IMR-90 (cell line): ENCODE measurements around the gene UBTD1. TPM values are rescaled to one million over a fixed set of nuclear protein-coding genes. Genes with fewer than 3 reads are reported as not detected.

Experiments
- ATAC-seq: fragments of 200-7000 bp; cut with Tn5 transposase; 2 replicates; pipeline ENCODE4 v1.9.1; 2020; ENCODE audit warnings: low read depth, mild to moderate bottlenecking, moderate library complexity
- BruUV-seq: library from RNA; stranded (reverse); fragments of 400-500 nt; replicated peaks from 2 replicates; lab custom pipeline; 2021; lab: Mats Ljungman, UMichigan
- CTCF ChIA-PET: fragments of 300-600 bp; formaldehyde crosslinking; extraction: SDS; loops from one replicate; lab custom pipeline; 2021; ENCODE audit warnings: antibody characterized with exemption; lab: Yijun Ruan, JAX
- POLR2A ChIA-PET: fragments of 300-600 bp; sonication (Branson Sonifier 250); formaldehyde crosslinking; loops from one replicate; lab custom pipeline; 2022; ENCODE audit warnings: antibody characterized with exemption; ENCODE audit not compliant: unreplicated experiment; lab: Charles Lee
- DNase-seq: peaks from one replicate; pipeline ENCODE4 v3.0.0; 2013
- H2AFZ ChIP-seq: replicated peaks from 2 replicates; pipeline ENCODE3; 2013; ENCODE audit warnings: low read length, mild to moderate bottlenecking; ENCODE audit not compliant: poor library complexity
- H2AK5ac ChIP-seq: 2 replicates; pipeline ENCODE4 v1.6.1; 2013; ENCODE audit warnings: low read depth, low read length, inconsistent platforms
- H2AK9ac ChIP-seq: replicated peaks from 2 replicates; pipeline ENCODE3; 2013; ENCODE audit warnings: mild to moderate bottlenecking, low read depth, low read length, moderate library complexity; ENCODE audit not compliant: poor library complexity
- H2BK120ac ChIP-seq: 2 replicates; pipeline ENCODE4 v1.6.1; 2013; ENCODE audit warnings: low read depth, low read length, inconsistent platforms
- H2BK15ac ChIP-seq: 3 replicates; pipeline ENCODE4 v1.6.1; 2013; ENCODE audit warnings: low read depth, low read length, inconsistent platforms
- H2BK20ac ChIP-seq: 2 replicates; pipeline ENCODE4 v1.6.1; 2013; ENCODE audit warnings: low read depth, mild to moderate bottlenecking, inconsistent platforms, low read length, moderate library complexity
- H2BK5ac ChIP-seq: 2 replicates; pipeline ENCODE4 v1.6.1; 2013; ENCODE audit warnings: mild to moderate bottlenecking, low read depth, low read length, inconsistent platforms; ENCODE audit not compliant: poor library complexity, severe bottlenecking
- H3K14ac ChIP-seq: replicated peaks from 2 replicates; pipeline ENCODE4 v1.6.1; 2013; ENCODE audit warnings: low read depth, low read length, inconsistent platforms
- H3K18ac ChIP-seq: 2 replicates; pipeline ENCODE4 v1.6.1; 2013; ENCODE audit warnings: low read depth, low read length, control low read depth
- H3K23ac ChIP-seq: 2 replicates; pipeline ENCODE4 v1.6.1; 2013; ENCODE audit warnings: low read depth, low read length, inconsistent platforms
- H3K27ac ChIP-seq: 2 replicates; pipeline ENCODE4 v1.5.1; 2013; ENCODE audit warnings: mild to moderate bottlenecking, control low read depth, low read length; ENCODE audit not compliant: insufficient read depth
- H3K27me3 ChIP-seq: 2 replicates; pipeline ENCODE4 v1.6.1; 2013; ENCODE audit warnings: low read length; ENCODE audit not compliant: control insufficient read depth, insufficient read depth
- H3K36me3 ChIP-seq: 2 replicates; pipeline ENCODE4 v1.6.1; 2013; ENCODE audit warnings: low read length, mixed read lengths; ENCODE audit not compliant: control insufficient read depth, insufficient read depth
- H3K4ac ChIP-seq: 2 replicates; pipeline ENCODE4 v1.6.1; 2013; ENCODE audit warnings: low read depth, low read length, inconsistent platforms
- H3K4me1 ChIP-seq: 2 replicates; pipeline ENCODE4 v1.6.1; 2013; ENCODE audit warnings: low read length, mixed read lengths; ENCODE audit not compliant: control insufficient read depth, insufficient read depth
- H3K4me2 ChIP-seq: 2 replicates; pipeline ENCODE4 v1.6.1; 2013; ENCODE audit warnings: low read depth, mild to moderate bottlenecking, control low read depth, low read length, moderate library complexity
- H3K4me3 ChIP-seq: 2 replicates; pipeline ENCODE4 v1.5.1; 2013; ENCODE audit warnings: low read depth, mild to moderate bottlenecking, control low read depth, low read length, moderate library complexity; ENCODE audit not compliant: insufficient read depth
- H3K56ac ChIP-seq: 2 replicates; pipeline ENCODE4 v1.6.1; 2013; ENCODE audit warnings: low read length, inconsistent platforms; ENCODE audit not compliant: insufficient read depth; ENCODE audit errors: extremely low read depth
- H3K79me1 ChIP-seq, 2 experiments: 2 replicates each; pipeline ENCODE4 v1.6.1; 2013; ENCODE audit warnings: low read length in 2 of 2, inconsistent platforms in 1 of 2, low read depth in 1 of 2
- H3K9ac ChIP-seq: 2 replicates; pipeline ENCODE4 v1.6.1; 2013; ENCODE audit warnings: low read depth, low read length, control low read depth
- H3K9me1 ChIP-seq: 2 replicates; pipeline ENCODE4 v1.6.1; 2013; ENCODE audit warnings: low read length, inconsistent platforms; ENCODE audit not compliant: insufficient read depth
- H3K9me3 ChIP-seq: 2 replicates; pipeline ENCODE4 v1.6.1; 2013; ENCODE audit warnings: low read length; ENCODE audit not compliant: control insufficient read depth, insufficient read depth
- H4K20me1 ChIP-seq: 2 replicates; pipeline ENCODE4 v1.6.1; 2013; ENCODE audit warnings: low read length, inconsistent platforms; ENCODE audit not compliant: insufficient read depth
- H4K5ac ChIP-seq: 2 replicates; pipeline ENCODE4 v1.6.1; 2013; ENCODE audit warnings: mild to moderate bottlenecking, low read depth, low read length, control low read depth
- H4K8ac ChIP-seq, 2 experiments: 2 replicates each; pipeline ENCODE4 v1.6.1; 2013; ENCODE audit warnings: low read depth in 2 of 2, low read length in 2 of 2, control low read depth in 1 of 2, inconsistent platforms in 1 of 2
- H4K91ac ChIP-seq: 2 replicates; pipeline ENCODE4 v1.6.1; 2013; ENCODE audit warnings: low read depth, low read length, inconsistent platforms; ENCODE audit not compliant: insufficient read depth
- BHLHE40 ChIP-seq: fragments of 150-350 bp; IDR thresholded peaks from 2 replicates; pipeline ENCODE4 v1.6.1; 2016; ENCODE audit warnings: mild to moderate bottlenecking, low read depth, low read length
- CEBPB ChIP-seq: IDR thresholded peaks from 2 replicates; pipeline ENCODE4 v1.6.1; 2012; ENCODE audit warnings: low read depth, low read length, improper control_type of control experiment
- CHD1 ChIP-seq: IDR thresholded peaks from 2 replicates; pipeline ENCODE4 v1.6.1; 2012; ENCODE audit warnings: low read depth, low read length, improper control_type of control experiment
- FOS ChIP-seq: fragments of 150-350 bp; IDR thresholded peaks from 2 replicates; pipeline ENCODE4 v1.6.1; 2016; ENCODE audit warnings: low read depth, low read length
- MAFK ChIP-seq: IDR thresholded peaks from 2 replicates; pipeline ENCODE4 v1.6.1; 2012; ENCODE audit warnings: low read depth, low read length, improper control_type of control experiment
- MAZ ChIP-seq: IDR thresholded peaks from 2 replicates; pipeline ENCODE4 v1.6.1; 2012; ENCODE audit warnings: low read depth, mild to moderate bottlenecking, low read length, improper control_type of control experiment, moderate library complexity, borderline replicate concordance
- MXI1 ChIP-seq: IDR thresholded peaks from 2 replicates; pipeline ENCODE4 v1.6.1; 2012; ENCODE audit warnings: low read depth, mild to moderate bottlenecking, low read length, moderate library complexity, borderline replicate concordance
- NFE2L2 ChIP-seq: fragments of 150-350 bp; IDR thresholded peaks from 2 replicates; pipeline ENCODE4 v1.6.1; 2016; ENCODE audit warnings: low read depth, mild to moderate bottlenecking, low read length
- POLR2A ChIP-seq: IDR thresholded peaks from 2 replicates; pipeline ENCODE4 v1.6.1; 2012; ENCODE audit warnings: mild to moderate bottlenecking, low read depth, low read length
- RAD21 ChIP-seq: IDR thresholded peaks from 2 replicates; pipeline ENCODE4 v1.6.1; 2012; ENCODE audit warnings: low read length, improper control_type of control experiment
- RCOR1 ChIP-seq: IDR thresholded peaks from 2 replicates; pipeline ENCODE4 v1.6.1; 2012; ENCODE audit warnings: mild to moderate bottlenecking, low read length, improper control_type of control experiment; ENCODE audit not compliant: insufficient replicate concordance
- RFX5 ChIP-seq: IDR thresholded peaks from 2 replicates; pipeline ENCODE4 v1.8.0; 2012; ENCODE audit warnings: low read depth, mild to moderate bottlenecking, low read length, moderate library complexity
- SMC3 ChIP-seq: fragments of 150-350 bp; IDR thresholded peaks from 2 replicates; pipeline ENCODE4 v1.6.1; 2016; ENCODE audit warnings: low read depth, mild to moderate bottlenecking, antibody characterized with exemption, low read length, moderate library complexity
- WGBS, 2 experiments: methylation state at CpG; one replicate each; pipeline versions ENCODE4 v1.1.5 to v1.1.7; 2013; ENCODE audit warnings: missing lambda C conversion rate in 2 of 2; ENCODE audit not compliant: insufficient read length in 1 of 2; ENCODE audit errors: extremely low coverage in 2 of 2; 5-methylcytosine and 5-hydroxymethylcytosine counted together
- dilution Hi-C: fragments of 300-500 bp; cut with HindIII; formaldehyde crosslinking; loops from one replicate; pipeline ENCODE4 v1.14.3; 2018; ENCODE audit warnings: low sequenced_read_pairs; ENCODE audit not compliant: unreplicated experiment
- in situ Hi-C: fragments of 300-500 bp; cut with MboI; formaldehyde crosslinking; loops from 3 replicates; pipeline ENCODE4 v1.14.3; 2019; ENCODE audit warnings: low sequenced_read_pairs, inconsistent platforms, mixed read lengths
- intact Hi-C: fragments of 100-400 bp; cut with micrococcal nuclease; formaldehyde crosslinking; loops from 2 replicates; pipeline ENCODE4 v1.10.0; 2022
- polyA plus RNA-seq, 3 experiments: library from polyadenylated mRNA; depleted of rRNA; stranded (reverse); fragments of >200 nt; gene quantifications; 2 replicates each; pipeline ENCODE4 v1.2.3, GENCODE V29; 2012; ENCODE audit warnings: low replicate concordance in 1 of 3
- total RNA-seq: library from RNA; depleted of rRNA; stranded (reverse); fragments of >200 nt; gene quantifications from 2 replicates; pipeline ENCODE4 v1.2.3, GENCODE V29; 2012
- TF ChIP-seq, protein P1 (sequence below): conservative IDR thresholded peaks from 2 replicates; pipeline ENCODE4 v1.5.1; 2012; ENCODE audit warnings: mild to moderate bottlenecking, low read depth, low read length, improper control_type of control experiment
- TF ChIP-seq, protein P2 (sequence below): fragments of 150-350 bp; IDR thresholded peaks from 2 replicates; pipeline ENCODE4 v1.6.1; 2017; ENCODE audit warnings: mild to moderate bottlenecking, antibody characterized with exemption, low read length, low read depth
- TF ChIP-seq, protein P3 (sequence below): fragments of 150-350 bp; IDR thresholded peaks from 2 replicates; pipeline ENCODE4 v1.6.1; 2016; ENCODE audit warnings: low read depth, mild to moderate bottlenecking, low read length, moderate library complexity, borderline replicate concordance

Gene UBTD1
- total and polyA plus RNA-seq, 2 of the 4 experiments (the other 2 are of a cell fraction), result 21.9 to 44.9 TPM

- H3K14ac ChIP-seq, result no peak overlapping the region
- no peak overlapping the region for H3K9ac ChIP-seq
- H3K9me1 ChIP-seq, result peaks cover 9% of the 10 kb centered on the region; the same call in 1 of the 2 replicates
- H3K4me1 ChIP-seq, result peaks cover 13% of the 10 kb centered on the region
- H2BK15ac ChIP-seq, result no peak overlapping the region
- no peak overlapping the region for H3K4me3 ChIP-seq
- H3K79me1 ChIP-seq, result no peaks in the 10 kb centered on the region
- TF ChIP-seq FOS (no peak), RFX5 (no peak), RCOR1 (no peak), MAZ (no peak), SMC3 (no peak), CEBPB (no peak), BHLHE40 (no peak), CHD1 (no peak), RAD21 (no peak), NFE2L2 (no peak), POLR2A (no peak), MAFK (no peak), MXI1 (no peak)
- TF ChIP-seq, protein P1, sequence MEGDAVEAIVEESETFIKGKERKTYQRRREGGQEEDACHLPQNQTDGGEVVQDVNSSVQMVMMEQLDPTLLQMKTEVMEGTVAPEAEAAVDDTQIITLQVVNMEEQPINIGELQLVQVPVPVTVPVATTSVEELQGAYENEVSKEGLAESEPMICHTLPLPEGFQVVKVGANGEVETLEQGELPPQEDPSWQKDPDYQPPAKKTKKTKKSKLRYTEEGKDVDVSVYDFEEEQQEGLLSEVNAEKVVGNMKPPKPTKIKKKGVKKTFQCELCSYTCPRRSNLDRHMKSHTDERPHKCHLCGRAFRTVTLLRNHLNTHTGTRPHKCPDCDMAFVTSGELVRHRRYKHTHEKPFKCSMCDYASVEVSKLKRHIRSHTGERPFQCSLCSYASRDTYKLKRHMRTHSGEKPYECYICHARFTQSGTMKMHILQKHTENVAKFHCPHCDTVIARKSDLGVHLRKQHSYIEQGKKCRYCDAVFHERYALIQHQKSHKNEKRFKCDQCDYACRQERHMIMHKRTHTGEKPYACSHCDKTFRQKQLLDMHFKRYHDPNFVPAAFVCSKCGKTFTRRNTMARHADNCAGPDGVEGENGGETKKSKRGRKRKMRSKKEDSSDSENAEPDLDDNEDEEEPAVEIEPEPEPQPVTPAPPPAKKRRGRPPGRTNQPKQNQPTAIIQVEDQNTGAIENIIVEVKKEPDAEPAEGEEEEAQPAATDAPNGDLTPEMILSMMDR, result no peak
- TF ChIP-seq, protein P2, sequence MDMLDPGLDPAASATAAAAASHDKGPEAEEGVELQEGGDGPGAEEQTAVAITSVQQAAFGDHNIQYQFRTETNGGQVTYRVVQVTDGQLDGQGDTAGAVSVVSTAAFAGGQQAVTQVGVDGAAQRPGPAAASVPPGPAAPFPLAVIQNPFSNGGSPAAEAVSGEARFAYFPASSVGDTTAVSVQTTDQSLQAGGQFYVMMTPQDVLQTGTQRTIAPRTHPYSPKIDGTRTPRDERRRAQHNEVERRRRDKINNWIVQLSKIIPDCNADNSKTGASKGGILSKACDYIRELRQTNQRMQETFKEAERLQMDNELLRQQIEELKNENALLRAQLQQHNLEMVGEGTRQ, result no peak
- TF ChIP-seq, protein P3, sequence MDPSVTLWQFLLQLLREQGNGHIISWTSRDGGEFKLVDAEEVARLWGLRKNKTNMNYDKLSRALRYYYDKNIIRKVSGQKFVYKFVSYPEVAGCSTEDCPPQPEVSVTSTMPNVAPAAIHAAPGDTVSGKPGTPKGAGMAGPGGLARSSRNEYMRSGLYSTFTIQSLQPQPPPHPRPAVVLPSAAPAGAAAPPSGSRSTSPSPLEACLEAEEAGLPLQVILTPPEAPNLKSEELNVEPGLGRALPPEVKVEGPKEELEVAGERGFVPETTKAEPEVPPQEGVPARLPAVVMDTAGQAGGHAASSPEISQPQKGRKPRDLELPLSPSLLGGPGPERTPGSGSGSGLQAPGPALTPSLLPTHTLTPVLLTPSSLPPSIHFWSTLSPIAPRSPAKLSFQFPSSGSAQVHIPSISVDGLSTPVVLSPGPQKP, result no peak
- no peak overlapping the region for H3K4me2 ChIP-seq
- H3K4ac ChIP-seq, result no peak overlapping the region
- CTCF ChIA-PET, result no interaction called here
- H3K27me3 ChIP-seq, result no peaks in the 10 kb centered on the region
- intact Hi-C loops (no loop called here), dilution Hi-C loops (no loop called here), in situ Hi-C loops (no loop called here)
- H3K56ac ChIP-seq, result no peak overlapping the region
- BruUV-seq, result no TSS peak
- H4K8ac ChIP-seq, result no peak overlapping the region
- H3K27ac ChIP-seq, result no peak overlapping the region
- H4K91ac ChIP-seq, result no peak overlapping the region
- H2AK5ac ChIP-seq, result no peak overlapping the region
- H3K36me3 ChIP-seq, result no peaks in the 10 kb centered on the region
- no peak overlapping the region for H3K18ac ChIP-seq
- H2BK20ac ChIP-seq, result no peak overlapping the region
- H2AK9ac ChIP-seq, result no peak overlapping the region
- H4K20me1 ChIP-seq, result peaks cover 3% of the 10 kb centered on the region; the same call in 1 of the 2 replicates
- H4K5ac ChIP-seq, result no peak overlapping the region
- H3K23ac ChIP-seq, result no peak overlapping the region
- no peak overlapping the region for H2BK120ac ChIP-seq
- POLR2A ChIA-PET, result no interaction called here
- DNase-seq (no peak), ATAC-seq (no peak)
- H2BK5ac ChIP-seq, result no peak overlapping the region
- WGBS, 2 experiments, result 90% methylated on average over 2 of the region's 6 CpGs; no CpG with 5 or more reads in 1 of the 2 experiments
- no peaks in the 10 kb centered on the region for H3K9me3 ChIP-seq
- no peak overlapping the region for H2AFZ ChIP-seq
Measured at GRCh38 chr10:97599272-97599619, 100.5 kb downstream of the UBTD1 start.
